T-helper 1 cell treated with Interleukin-12 subunit alpha and Interleukin-12 subunit beta and Interleukin-4 antibody, amounts not matched to agents 30 μg/mL and 1 μg/mL, for 36 hours (primary cell): ENCODE data around the gene MCCC1.
"Not testable (repeated sequence)": the region's sequence is repeated elsewhere in the genome, so short reads cannot be mapped to it uniquely, and the experiment has no call there.

Experiments
- H3K27ac Mint-ChIP-seq: one replicate; pipeline ENCODE4 v1.8.0; 2021; ENCODE audit warnings: mild to moderate bottlenecking, mixed read lengths
- H3K27me3 Mint-ChIP-seq: one replicate; pipeline ENCODE4 v1.8.0; 2021; ENCODE audit warnings: low read depth, mixed read lengths
- H3K36me3 Mint-ChIP-seq: one replicate; pipeline ENCODE4 v1.8.0; 2021; ENCODE audit warnings: low read depth, mixed read lengths
- H3K4me1 Mint-ChIP-seq: one replicate; pipeline ENCODE4 v1.8.0; 2021; ENCODE audit warnings: low read depth, mixed read lengths
- H3K4me3 Mint-ChIP-seq: one replicate; pipeline ENCODE4 v1.8.0; 2021; ENCODE audit warnings: mild to moderate bottlenecking, moderate library complexity, mixed read lengths
- H3K9me3 Mint-ChIP-seq: one replicate; pipeline ENCODE4 v1.8.0; 2021; ENCODE audit warnings: mixed read lengths

The MCCC1 gene

GRCh38 chr3:183085634-183086390 is 13.5 kb downstream of the MCCC1 start:
- peaks cover 49% of the 10 kb centered on the region for H3K36me3 Mint-ChIP-seq
- H3K27ac Mint-ChIP-seq, result no peak overlapping the region
- H3K9me3 Mint-ChIP-seq, result no peaks in the 10 kb centered on the region
- H3K27me3 Mint-ChIP-seq, result no peaks in the 10 kb centered on the region
- peaks cover 7% of the 10 kb centered on the region for H3K4me1 Mint-ChIP-seq
- no peak overlapping the region for H3K4me3 Mint-ChIP-seq

- H3K27ac Mint-ChIP-seq, result no peak overlapping the region
- peaks cover 62% of the 10 kb centered on the region for H3K36me3 Mint-ChIP-seq
- H3K27me3 Mint-ChIP-seq, result no peaks in the 10 kb centered on the region
- H3K4me3 Mint-ChIP-seq, result no peak overlapping the region
- peaks cover 19% of the 10 kb centered on the region for H3K9me3 Mint-ChIP-seq
- H3K4me1 Mint-ChIP-seq, result peaks cover 7% of the 10 kb centered on the region
These were observed 16.9 kb downstream of the MCCC1 start for GRCh38 chr3:183082355-183082915.

- H3K4me3 Mint-ChIP-seq, result no peak overlapping the region
- peaks cover 25% of the 10 kb centered on the region for H3K9me3 Mint-ChIP-seq
- H3K27ac Mint-ChIP-seq, result no peak overlapping the region
- no peaks in the 10 kb centered on the region for H3K27me3 Mint-ChIP-seq
- H3K36me3 Mint-ChIP-seq, result peaks cover 67% of the 10 kb centered on the region
- peaks cover 7% of the 10 kb centered on the region for H3K4me1 Mint-ChIP-seq
These were observed 17.7 kb downstream of the MCCC1 start for GRCh38 chr3:183081459-183082183.

- H3K27me3 Mint-ChIP-seq, result no peaks in the 10 kb centered on the region
- H3K9me3 Mint-ChIP-seq, result peaks cover 26% of the 10 kb centered on the region
- H3K27ac Mint-ChIP-seq, result no peak overlapping the region
- H3K4me3 Mint-ChIP-seq, result no peak overlapping the region
- H3K4me1 Mint-ChIP-seq, result peaks cover 5% of the 10 kb centered on the region
- H3K36me3 Mint-ChIP-seq, result peaks cover 65% of the 10 kb centered on the region
These were observed 18.7 kb downstream of the MCCC1 start for GRCh38 chr3:183080628-183081027.

GRCh38 chr3:183074881-183075280 is 24.4 kb downstream of the MCCC1 start:
- peaks cover 5% of the 10 kb centered on the region for H3K4me1 Mint-ChIP-seq
- no peaks in the 10 kb centered on the region for H3K27me3 Mint-ChIP-seq
- H3K4me3 Mint-ChIP-seq, result no peak overlapping the region
- H3K36me3 Mint-ChIP-seq, result peaks cover 52% of the 10 kb centered on the region
- H3K27ac Mint-ChIP-seq, result no peak overlapping the region
- peaks cover 28% of the 10 kb centered on the region for H3K9me3 Mint-ChIP-seq

- H3K36me3 Mint-ChIP-seq, result peaks cover 46% of the 10 kb centered on the region
- H3K27me3 Mint-ChIP-seq, result no peaks in the 10 kb centered on the region
- peaks cover 5% of the 10 kb centered on the region for H3K4me1 Mint-ChIP-seq
- no peak overlapping the region for H3K4me3 Mint-ChIP-seq
- H3K27ac Mint-ChIP-seq, result no peak overlapping the region
- H3K9me3 Mint-ChIP-seq, result peaks cover 25% of the 10 kb centered on the region
These were observed 25.0 kb downstream of the MCCC1 start for GRCh38 chr3:183074261-183074660.

GRCh38 chr3:183073839-183074238 is 25.5 kb downstream of the MCCC1 start:
- H3K4me1 Mint-ChIP-seq, result peaks cover 5% of the 10 kb centered on the region
- H3K4me3 Mint-ChIP-seq, result no peak overlapping the region
- H3K27me3 Mint-ChIP-seq, result no peaks in the 10 kb centered on the region
- H3K36me3 Mint-ChIP-seq, result peaks cover 42% of the 10 kb centered on the region
- H3K9me3 Mint-ChIP-seq, result peaks cover 21% of the 10 kb centered on the region
- no peak overlapping the region for H3K27ac Mint-ChIP-seq

- H3K36me3 Mint-ChIP-seq, result peaks cover 32% of the 10 kb centered on the region
- no peaks in the 10 kb centered on the region for H3K27me3 Mint-ChIP-seq
- peaks cover 10% of the 10 kb centered on the region for H3K9me3 Mint-ChIP-seq
- no peak overlapping the region for H3K4me3 Mint-ChIP-seq
- peaks cover 5% of the 10 kb centered on the region for H3K4me1 Mint-ChIP-seq
- no peak overlapping the region for H3K27ac Mint-ChIP-seq
These were observed 28.4 kb downstream of the MCCC1 start for GRCh38 chr3:183070892-183071291.

- no peaks in the 10 kb centered on the region for H3K27me3 Mint-ChIP-seq
- H3K9me3 Mint-ChIP-seq, result no peaks in the 10 kb centered on the region
- H3K36me3 Mint-ChIP-seq, result peaks cover 27% of the 10 kb centered on the region
- H3K4me1 Mint-ChIP-seq, result peaks cover 2% of the 10 kb centered on the region
- H3K27ac Mint-ChIP-seq, result no peak overlapping the region
- no peak overlapping the region for H3K4me3 Mint-ChIP-seq
These were observed 30.2 kb downstream of the MCCC1 start for GRCh38 chr3:183069086-183069485.

- not testable (repeated sequence) for H3K4me3 Mint-ChIP-seq, H3K27me3 Mint-ChIP-seq, H3K27ac Mint-ChIP-seq, H3K9me3 Mint-ChIP-seq, H3K4me1 Mint-ChIP-seq
- peaks cover 24% of the 10 kb centered on the region for H3K36me3 Mint-ChIP-seq
These were observed 32.4 kb downstream of the MCCC1 start for GRCh38 chr3:183066891-183067290.

- H3K9me3 Mint-ChIP-seq, result no peaks in the 10 kb centered on the region
These were observed 34.8 kb downstream of the MCCC1 start for GRCh38 chr3:183064475-183064874.

GRCh38 chr3:183061391-183062172 is 37.7 kb downstream of the MCCC1 start:
- Mint-ChIP-seq H3K4me1 (no peaks in the 10 kb centered on the region), H3K27me3 (no peaks in the 10 kb centered on the region), H3K9me3 (no peaks in the 10 kb centered on the region), H3K36me3 (peaks cover 10% of the 10 kb centered on the region), H3K4me3 (no peak overlapping the region), H3K27ac (no peak overlapping the region)

More at GRCh38 chr3:183064475-183064874, 34.8 kb downstream of the MCCC1 start:
- Mint-ChIP-seq H3K27ac (no peak overlapping the region), H3K4me1 (no peaks in the 10 kb centered on the region), H3K4me3 (no peak overlapping the region), H3K27me3 (no peaks in the 10 kb centered on the region), H3K36me3 (peaks cover 20% of the 10 kb centered on the region)

- no peaks in the 10 kb centered on the region for H3K27me3 Mint-ChIP-seq
- H3K36me3 Mint-ChIP-seq, result no peaks in the 10 kb centered on the region
- no peaks in the 10 kb centered on the region for H3K9me3 Mint-ChIP-seq
- H3K4me3 Mint-ChIP-seq, result no peak overlapping the region
- H3K27ac Mint-ChIP-seq, result no peak overlapping the region
- no peaks in the 10 kb centered on the region for H3K4me1 Mint-ChIP-seq
These were observed 40.9 kb downstream of the MCCC1 start for GRCh38 chr3:183058351-183058750.

- Mint-ChIP-seq H3K4me3 (no peak overlapping the region), H3K36me3 (peaks cover 27% of the 10 kb centered on the region), H3K9me3 (no peaks in the 10 kb centered on the region), H3K4me1 (peaks cover 4% of the 10 kb centered on the region), H3K27ac (no peak overlapping the region), H3K27me3 (no peaks in the 10 kb centered on the region)
These were observed 48.6 kb downstream of the MCCC1 start for GRCh38 chr3:183050706-183051105.
